ENCODE results near the gene TOR4A. TPM values are rescaled to one million over a fixed set of nuclear protein-coding genes. Genes with fewer than 3 reads are reported as not detected.

Gene TOR4A
- total and polyA plus RNA-seq, 8 donors, result 8.5 to 38.5 (median 11.1) TPM

DNA sequence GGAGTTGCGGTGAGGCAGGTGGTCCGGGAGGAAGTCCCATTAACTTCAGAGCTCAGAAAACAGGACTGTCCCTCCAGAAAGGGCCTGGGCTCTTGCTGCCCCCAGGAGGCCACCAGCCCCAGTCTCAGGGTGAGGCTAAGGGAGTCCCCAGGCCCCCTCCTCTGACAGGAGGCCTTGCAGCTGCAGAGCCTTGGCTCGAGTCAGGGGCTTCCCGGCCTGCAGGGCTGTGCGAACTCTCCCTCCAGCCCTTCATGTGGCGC, 29.7 kb upstream of the TOR4A start:
- intact Hi-C loops (cut with DNase I), result no loop called here
- Histone ChIP-seq H3K27ac (no peak overlapping the region), H3K9me3 (no peaks in the 10 kb centered on the region), H3K36me3 (peaks cover 0 to 14% of the 10 kb centered on the region in 2 donors), H3K4me3 (no peak overlapping the region), H3K27me3 (no peaks in the 10 kb centered on the region), H3K4me1 (peaks cover 8 to 16% of the 10 kb centered on the region in 2 donors)
- DNase-seq (no peak), ATAC-seq (no peak)
- TF ChIP-seq, protein P1, sequence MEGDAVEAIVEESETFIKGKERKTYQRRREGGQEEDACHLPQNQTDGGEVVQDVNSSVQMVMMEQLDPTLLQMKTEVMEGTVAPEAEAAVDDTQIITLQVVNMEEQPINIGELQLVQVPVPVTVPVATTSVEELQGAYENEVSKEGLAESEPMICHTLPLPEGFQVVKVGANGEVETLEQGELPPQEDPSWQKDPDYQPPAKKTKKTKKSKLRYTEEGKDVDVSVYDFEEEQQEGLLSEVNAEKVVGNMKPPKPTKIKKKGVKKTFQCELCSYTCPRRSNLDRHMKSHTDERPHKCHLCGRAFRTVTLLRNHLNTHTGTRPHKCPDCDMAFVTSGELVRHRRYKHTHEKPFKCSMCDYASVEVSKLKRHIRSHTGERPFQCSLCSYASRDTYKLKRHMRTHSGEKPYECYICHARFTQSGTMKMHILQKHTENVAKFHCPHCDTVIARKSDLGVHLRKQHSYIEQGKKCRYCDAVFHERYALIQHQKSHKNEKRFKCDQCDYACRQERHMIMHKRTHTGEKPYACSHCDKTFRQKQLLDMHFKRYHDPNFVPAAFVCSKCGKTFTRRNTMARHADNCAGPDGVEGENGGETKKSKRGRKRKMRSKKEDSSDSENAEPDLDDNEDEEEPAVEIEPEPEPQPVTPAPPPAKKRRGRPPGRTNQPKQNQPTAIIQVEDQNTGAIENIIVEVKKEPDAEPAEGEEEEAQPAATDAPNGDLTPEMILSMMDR (IDR thresholded peaks at IDR 0.05), result no peak

DNA sequence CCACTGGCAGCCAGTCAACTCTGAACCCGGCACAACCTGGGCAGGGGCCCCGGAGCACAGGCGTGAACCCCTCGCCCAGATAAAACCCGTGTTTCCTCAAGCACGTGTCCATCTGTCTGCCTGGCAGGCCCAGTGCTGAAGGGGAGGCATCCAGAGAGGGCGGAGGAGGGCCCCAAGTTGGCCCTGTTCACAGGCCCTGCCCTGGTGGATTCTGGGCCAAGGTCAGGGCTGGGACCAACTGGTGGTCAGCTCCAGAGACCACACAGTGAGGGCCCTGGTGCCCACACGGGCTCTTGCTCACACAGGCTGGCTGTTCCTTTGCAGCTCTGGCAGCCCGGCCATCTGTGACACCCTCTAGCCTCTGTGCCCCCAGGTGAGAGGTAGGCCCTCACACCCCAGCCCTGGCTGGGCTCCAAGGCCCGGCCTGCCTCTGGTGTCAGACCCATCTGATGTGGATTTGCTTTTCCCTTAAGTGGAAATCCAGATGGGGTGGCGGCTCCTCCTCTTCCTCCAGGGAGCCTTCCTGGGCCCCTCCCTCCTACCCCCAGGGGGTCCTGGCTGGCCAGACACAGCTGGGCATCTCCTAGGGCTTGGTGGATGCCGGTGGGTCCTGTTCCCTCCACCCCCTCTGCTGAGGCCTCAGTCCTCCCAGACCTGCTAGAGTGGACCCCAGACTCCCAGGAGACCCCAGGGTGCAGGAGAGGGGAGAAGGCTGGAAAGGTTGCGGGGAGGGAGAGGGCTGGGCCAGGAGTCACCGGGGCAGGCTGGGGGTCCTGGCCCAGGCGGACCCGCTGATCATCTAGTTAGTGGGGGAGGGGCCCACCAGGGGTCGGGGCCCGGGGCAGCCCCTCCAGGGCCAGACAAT, 27.0 kb upstream of the TOR4A start:
- Histone ChIP-seq H3K4me1 (peaks cover 9 to 13% of the 10 kb centered on the region in 2 donors), H3K36me3 (no peaks in the 10 kb centered on the region), H3K27me3 (no peaks in the 10 kb centered on the region), H3K4me3 (no peak overlapping the region), H3K9me3 (no peaks in the 10 kb centered on the region), H3K27ac (no peak overlapping the region)
- no peak for DNase-seq
- intact Hi-C loops (cut with DNase I), result no loop called here
- TF ChIP-seq, protein P1 (IDR thresholded peaks at IDR 0.05), result no peak
- ATAC-seq, result no peak

DNA sequence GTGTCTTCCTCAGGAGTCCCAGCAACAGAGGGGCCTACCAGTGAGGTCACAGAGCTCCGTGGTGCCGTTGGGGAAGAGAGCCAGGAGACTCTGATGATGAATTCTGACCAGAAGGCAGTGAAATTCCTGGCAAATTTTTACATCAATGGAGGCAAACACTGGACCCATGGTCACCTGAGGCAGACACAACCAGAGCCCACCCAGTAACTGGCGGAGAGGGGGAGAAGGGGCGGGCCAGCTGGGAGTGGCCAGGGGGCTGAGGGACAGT, 26.4 kb upstream of the TOR4A start, which contains the start of gene STPG3:
STPG3 (plus strand) TSS at position 93 of the 268 bp plus-strand sequence; CDS start at position 94, 1 bp downstream.
- peaks cover 15% of the 10 kb centered on the region in 2 donors for H3K4me1 ChIP-seq
- H3K27me3 ChIP-seq, result no peaks in the 10 kb centered on the region
- H3K9me3 ChIP-seq, result no peaks in the 10 kb centered on the region
- intact Hi-C loops (cut with DNase I), result no loop called here
- H3K4me3 ChIP-seq, result no peak within 1 kb of the TSS
- ATAC-seq (no peak), DNase-seq (no peak)
- H3K27ac ChIP-seq, result no peak within 1 kb of the TSS
- TF ChIP-seq, protein P1 (IDR thresholded peaks at IDR 0.05), result no peak
- H3K36me3 ChIP-seq, result no peaks in the 10 kb centered on the region

DNA sequence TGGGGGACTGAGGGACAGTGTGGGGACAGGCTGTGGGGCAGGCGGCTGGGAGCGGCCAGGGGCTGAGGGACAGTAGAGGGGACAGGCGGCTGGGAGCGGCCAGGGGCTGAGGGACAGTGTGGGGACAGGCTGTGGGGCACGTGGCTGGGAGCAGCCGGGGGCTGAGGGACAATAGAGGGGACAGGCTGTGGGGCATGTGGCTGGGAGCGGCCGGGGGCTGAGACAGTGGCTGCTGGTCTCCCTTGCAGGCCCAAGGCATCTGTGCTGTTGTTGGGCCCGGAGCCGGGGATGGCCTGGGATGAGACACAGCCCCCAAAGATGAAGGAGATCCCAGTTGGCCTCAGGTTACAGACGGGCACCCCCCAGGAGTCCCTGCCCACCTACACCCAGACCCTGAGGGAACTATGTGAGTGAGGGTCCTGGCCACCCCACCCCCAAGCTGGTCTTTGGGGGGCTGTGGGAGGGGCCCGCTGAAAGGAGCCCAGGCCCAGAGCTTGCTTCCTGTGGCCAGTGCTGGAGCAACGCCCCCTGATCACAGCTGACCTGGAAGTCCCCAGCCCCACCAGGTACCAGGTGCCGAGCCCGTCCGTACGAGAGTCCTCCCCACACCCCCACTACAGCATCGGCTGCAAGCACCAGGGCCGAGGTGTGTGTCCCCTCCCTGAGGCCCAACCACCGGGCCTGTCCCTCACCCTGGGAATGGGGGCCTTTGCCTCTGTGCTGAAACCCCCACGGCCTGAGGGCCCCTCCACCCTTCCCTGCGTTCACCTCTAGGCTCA, 25.8 kb upstream of the TOR4A start:
- no peak overlapping the region for H3K4me3 ChIP-seq
- no peaks in the 10 kb centered on the region for H3K27me3 ChIP-seq
- peaks cover 20 to 21% of the 10 kb centered on the region in 2 donors for H3K4me1 ChIP-seq
- TF ChIP-seq, protein P1 (IDR thresholded peaks at IDR 0.05), result no peak
- no peak overlapping the region for H3K27ac ChIP-seq
- no peaks in the 10 kb centered on the region for H3K9me3 ChIP-seq
- no peak for DNase-seq
- H3K36me3 ChIP-seq, result peaks cover 0 to 4% of the 10 kb centered on the region in 2 donors
- intact Hi-C loops (cut with DNase I), result no loop called here
- no peak for ATAC-seq

All from left lung (tissue), 10 donors.